HG02884 (cell line): Measurements from ENCODE around the gene UTS2R.
"Not testable (repeated sequence)": the region's sequence is repeated elsewhere in the genome, so short reads cannot be mapped to it uniquely, and the experiment has no call there.

Experiments used
- ATAC-seq: cut with Tn5 transposase; IDR thresholded peaks from one replicate; pipeline ENCODE4 v1.9.1; 2021; ENCODE audit warnings: mild to moderate bottlenecking, moderate library complexity; ENCODE audit not compliant: unreplicated experiment

Gene UTS2R

GRCh38 chr17:82374626-82375331 is 3.2 kb downstream of the UTS2R start:
- no peak for ATAC-seq

GRCh38 chr17:82375359-82376041 is 3.9 kb downstream of the UTS2R start:
- ATAC-seq: no peak

GRCh38 chr17:82376042-82376730 is 4.6 kb downstream of the UTS2R start:
- no peak for ATAC-seq

- ATAC-seq: not testable (repeated sequence)
Measured at GRCh38 chr17:82377294-82377693, 5.7 kb downstream of the UTS2R start.

GRCh38 chr17:82377924-82378740 is 6.6 kb downstream of the UTS2R start:
- ATAC-seq: no peak

- ATAC-seq: no peak
Measured at GRCh38 chr17:82378741-82379021, 7.1 kb downstream of the UTS2R start.

- no peak for ATAC-seq
Measured at GRCh38 chr17:82380860-82381702, 9.5 kb downstream of the UTS2R start.

- ATAC-seq: not testable (repeated sequence)
Measured at GRCh38 chr17:82381703-82382009, 10.1 kb downstream of the UTS2R start.

GRCh38 chr17:82382220-82382932 is 10.8 kb downstream of the UTS2R start:
- not testable (repeated sequence) for ATAC-seq

GRCh38 chr17:82382933-82383255 is 11.3 kb downstream of the UTS2R start:
- no peak for ATAC-seq

GRCh38 chr17:82383411-82383810 is 11.8 kb downstream of the UTS2R start:
- ATAC-seq: no peak

- no peak for ATAC-seq
Measured at GRCh38 chr17:82384051-82384729, 12.6 kb downstream of the UTS2R start.

- no peak for ATAC-seq
Measured at GRCh38 chr17:82384730-82385481, 13.3 kb downstream of the UTS2R start.

GRCh38 chr17:82385559-82386254 is 14.1 kb downstream of the UTS2R start:
- ATAC-seq: no peak

GRCh38 chr17:82386255-82386831 is 14.8 kb downstream of the UTS2R start:
- ATAC-seq: no peak

- ATAC-seq: no peak
Measured at GRCh38 chr17:82386881-82387704, 15.5 kb downstream of the UTS2R start.

- no peak for ATAC-seq
Measured at GRCh38 chr17:82387705-82388106, 16.1 kb downstream of the UTS2R start.
